Muscle of leg (tissue), 11 donors: ENCODE data around the gene DPF1. TPM values are rescaled to one million over a fixed set of nuclear protein-coding genes. Genes with fewer than 3 reads are reported as not detected.

Source experiments
- DNase-seq: peaks from one replicate; pipeline ENCODE4 v3.0.0; 2013
- H3K27ac ChIP-seq: one replicate; pipeline ENCODE4 v1.5.1; 2013; ENCODE audit warnings: mild to moderate bottlenecking, low read length, control low read depth
- H3K27me3 ChIP-seq: one replicate; pipeline ENCODE4 v1.6.1; 2013; ENCODE audit warnings: low read length; ENCODE audit not compliant: control insufficient read depth, insufficient read depth
- H3K36me3 ChIP-seq: one replicate; pipeline ENCODE4 v1.6.1; 2013; ENCODE audit warnings: low read length; ENCODE audit not compliant: control insufficient read depth, insufficient read depth
- H3K4me1 ChIP-seq: one replicate; pipeline ENCODE4 v1.6.1; 2013; ENCODE audit warnings: low read length; ENCODE audit not compliant: control insufficient read depth, insufficient read depth
- H3K4me3 ChIP-seq: one replicate; pipeline ENCODE4 v1.5.1; 2013; ENCODE audit warnings: low read length, control low read depth
- H3K9me3 ChIP-seq: replicated peaks from 2 replicates; pipeline ENCODE4 v1.6.1; 2013; ENCODE audit warnings: low read depth, low read length; ENCODE audit not compliant: control insufficient read depth
- WGBS: methylation state at CpG from one replicate; pipeline ENCODE4 v1.1.5; 2013; ENCODE audit warnings: missing lambda C conversion rate; ENCODE audit not compliant: insufficient coverage; 5-methylcytosine and 5-hydroxymethylcytosine counted together
- polyA plus RNA-seq, 8 donors: library from polyadenylated mRNA; unstranded; fragments of 120-200 nt; gene quantifications; one replicate each; pipeline versions ENCODE4 v1.2.1 to v1.2.3, GENCODE V29; 2013; ENCODE audit warnings: inconsistent platforms in 1 of 8, low replicate concordance in 1 of 8; ENCODE audit not compliant: insufficient read length in 8 of 8, insufficient read depth in 1 of 8
- total RNA-seq: library from RNA; stranded (reverse); fragments of 120-200 nt; gene quantifications from one replicate; pipeline ENCODE4 v1.2.4, GENCODE V29; 2013

DPF1 gene
- total and polyA plus RNA-seq, 9 donors = 2.0 to 4.9 (median 4.3) TPM

DNA sequence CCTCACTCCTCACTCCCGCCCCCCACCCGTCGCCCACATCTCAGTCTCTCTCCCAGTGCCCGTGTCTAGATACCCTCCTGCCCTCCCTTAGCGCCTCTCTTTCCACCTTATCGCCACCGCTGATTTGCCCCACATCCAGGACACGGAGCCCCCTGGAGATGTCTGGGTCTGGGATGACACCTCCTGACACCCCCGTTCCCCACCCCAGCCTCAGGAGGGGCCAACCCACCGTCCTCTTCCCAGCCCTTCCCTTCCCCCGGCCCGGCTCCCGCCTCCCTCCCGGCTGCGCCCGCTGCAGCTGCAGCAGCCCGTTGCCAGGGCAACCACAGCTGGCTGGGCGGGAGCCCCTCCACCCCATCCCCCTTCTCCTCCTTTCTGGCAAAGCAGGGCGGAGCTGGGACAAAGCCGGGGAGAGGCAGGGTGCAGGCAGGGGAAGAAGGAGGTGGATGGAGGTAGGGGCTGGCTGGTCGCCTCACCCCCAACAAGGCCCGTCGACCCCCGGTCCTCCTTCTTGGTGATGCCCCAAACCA is 13.5 kb downstream of the DPF1 start:
- H3K4me1 ChIP-seq = peaks cover 50% of the 10 kb centered on the region
- no peaks in the 10 kb centered on the region for H3K9me3 ChIP-seq
- H3K4me3 ChIP-seq = peak overlapping the region; percentile 38
- DNase-seq = peak; percentile 97
- H3K36me3 ChIP-seq = peaks cover 8% of the 10 kb centered on the region
- H3K27me3 ChIP-seq = peaks cover 26% of the 10 kb centered on the region
- H3K27ac ChIP-seq = peak overlapping the region; percentile 98
- WGBS = 0% methylated on average over 11 of the region's 24 CpGs

DNA sequence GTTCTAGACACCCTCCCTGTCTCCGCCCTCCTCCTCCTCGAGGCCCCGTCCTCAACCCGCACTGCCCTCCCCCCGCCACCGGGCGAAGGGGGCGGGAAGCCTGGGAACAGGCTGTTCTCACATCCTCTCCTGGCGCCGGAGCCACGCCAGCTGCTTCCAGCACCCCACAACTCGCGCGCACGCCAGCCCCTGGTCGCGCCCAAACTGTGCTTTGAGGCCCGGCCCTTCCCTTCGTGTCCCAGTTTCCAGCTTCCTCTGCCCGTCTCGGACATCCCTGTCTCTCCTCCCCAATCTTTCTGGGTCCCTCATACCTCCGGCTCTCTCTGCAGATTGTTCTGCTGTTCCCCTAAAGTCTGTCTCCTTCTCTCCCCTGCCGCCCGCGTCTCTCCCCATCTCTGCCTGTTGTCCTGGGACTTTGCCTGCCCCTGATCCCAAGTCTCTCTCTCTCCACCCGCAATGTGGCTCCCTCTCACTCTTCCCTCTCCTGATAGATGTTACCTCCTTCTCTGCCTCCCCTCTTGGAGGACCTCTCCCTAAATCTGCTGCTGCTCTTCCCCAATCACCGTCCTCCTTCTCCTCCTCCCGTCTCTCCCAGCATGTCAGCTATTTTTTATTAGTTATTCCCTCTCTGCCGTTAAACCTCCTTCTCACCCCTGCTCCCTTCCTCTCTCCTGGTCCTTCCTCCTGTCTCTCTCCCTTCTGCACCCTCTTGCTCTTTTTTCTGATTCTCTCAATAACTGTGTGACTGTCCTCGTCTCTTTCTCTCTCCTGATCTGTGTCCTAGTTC is 14.2 kb downstream of the DPF1 start:
- H3K4me1 ChIP-seq = peaks cover 50% of the 10 kb centered on the region
- under 1% methylated on average over 30 of the region's 30 CpGs for WGBS
- peak overlapping the region; percentile 38 for H3K4me3 ChIP-seq
- no peaks in the 10 kb centered on the region for H3K9me3 ChIP-seq
- peaks cover 26% of the 10 kb centered on the region for H3K27me3 ChIP-seq
- peaks cover 8% of the 10 kb centered on the region for H3K36me3 ChIP-seq
- peak overlapping the region; percentile 98 for H3K27ac ChIP-seq
- DNase-seq = peak; percentile 98

DNA sequence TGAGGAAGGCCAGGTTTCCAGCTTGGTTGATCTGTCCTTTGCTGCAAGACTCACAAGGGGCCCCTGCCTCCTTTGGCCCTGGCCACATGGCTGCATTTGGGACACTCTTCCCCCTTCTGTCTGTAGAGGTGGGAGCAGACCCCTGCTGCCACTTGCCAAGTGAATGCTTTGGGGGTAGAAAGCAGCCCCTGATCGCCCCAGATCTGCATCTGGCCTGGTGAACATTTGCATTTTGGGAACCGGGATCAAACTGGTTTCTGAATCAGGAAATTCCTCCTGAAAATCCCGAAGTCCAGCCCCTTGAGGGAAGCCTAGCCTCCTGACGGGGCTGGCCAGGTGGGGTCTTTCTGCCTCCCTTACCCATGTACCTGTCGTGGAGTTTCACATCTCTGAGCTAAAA is 14.9 kb downstream of the DPF1 start:
- WGBS = 10% methylated on average over 5 of the region's 5 CpGs
- H3K27me3 ChIP-seq = peaks cover 26% of the 10 kb centered on the region
- H3K9me3 ChIP-seq = no peaks in the 10 kb centered on the region
- H3K36me3 ChIP-seq = peaks cover 9% of the 10 kb centered on the region
- H3K4me1 ChIP-seq = peaks cover 49% of the 10 kb centered on the region
- H3K27ac ChIP-seq = peak overlapping the region; percentile 98
- DNase-seq = no peak
- peak overlapping the region; percentile 38 for H3K4me3 ChIP-seq

DNA sequence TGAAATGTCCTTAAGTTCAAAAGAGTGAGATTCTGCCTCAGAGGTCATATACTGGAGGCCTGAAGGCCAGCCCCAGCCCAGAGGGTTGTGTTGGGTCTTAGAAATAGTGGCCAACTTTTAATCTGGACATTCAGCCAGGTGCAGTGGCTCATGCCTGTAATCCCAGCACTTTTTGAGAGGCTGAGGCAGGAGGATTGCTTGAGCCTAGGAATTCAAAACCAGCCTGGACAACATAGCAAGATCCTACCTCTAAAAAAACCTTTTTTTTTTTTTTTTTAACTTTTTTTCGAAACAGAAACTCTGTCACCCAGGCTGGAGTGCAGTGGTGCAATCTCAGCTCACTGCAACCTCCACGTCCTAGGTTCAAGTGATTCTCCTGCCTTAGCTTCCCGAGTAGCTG is 15.5 kb downstream of the DPF1 start:
- peaks cover 46% of the 10 kb centered on the region for H3K4me1 ChIP-seq
- no peak overlapping the region for H3K4me3 ChIP-seq
- H3K36me3 ChIP-seq = peaks cover 15% of the 10 kb centered on the region
- H3K9me3 ChIP-seq = no peaks in the 10 kb centered on the region
- peak overlapping the region; percentile 98 for H3K27ac ChIP-seq
- DNase-seq = no peak
- WGBS = no CpG with 5 or more reads among the region's 3 CpGs
- H3K27me3 ChIP-seq = peaks cover 26% of the 10 kb centered on the region

DNA sequence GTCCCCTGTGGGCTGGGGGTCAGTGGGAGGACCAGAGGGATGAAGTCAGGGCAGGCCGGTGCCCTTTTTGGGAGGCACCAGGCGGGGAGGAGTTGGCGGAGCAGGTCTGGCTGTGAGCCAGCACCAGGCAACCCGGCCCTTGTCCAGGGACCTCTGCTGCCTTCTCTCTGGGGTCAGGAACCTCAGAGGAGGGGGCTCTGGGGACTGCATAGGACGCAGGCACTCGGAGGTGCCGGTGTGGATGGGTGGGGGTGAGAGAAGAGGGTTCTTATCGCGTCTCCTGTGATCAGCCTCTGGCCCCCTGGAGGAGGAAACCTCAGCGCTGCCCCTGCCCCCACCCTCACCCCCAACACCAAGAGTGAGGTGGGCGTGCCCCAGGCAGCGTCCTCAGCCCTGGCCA is 16.5 kb downstream of the DPF1 start:
- no peaks in the 10 kb centered on the region for H3K9me3 ChIP-seq
- H3K4me1 ChIP-seq = peaks cover 46% of the 10 kb centered on the region
- 57% methylated on average over 6 of the region's 12 CpGs for WGBS
- DNase-seq = no peak
- H3K4me3 ChIP-seq = no peak overlapping the region
- peaks cover 24% of the 10 kb centered on the region for H3K27me3 ChIP-seq
- peaks cover 26% of the 10 kb centered on the region for H3K36me3 ChIP-seq
- no peak overlapping the region for H3K27ac ChIP-seq

DNA sequence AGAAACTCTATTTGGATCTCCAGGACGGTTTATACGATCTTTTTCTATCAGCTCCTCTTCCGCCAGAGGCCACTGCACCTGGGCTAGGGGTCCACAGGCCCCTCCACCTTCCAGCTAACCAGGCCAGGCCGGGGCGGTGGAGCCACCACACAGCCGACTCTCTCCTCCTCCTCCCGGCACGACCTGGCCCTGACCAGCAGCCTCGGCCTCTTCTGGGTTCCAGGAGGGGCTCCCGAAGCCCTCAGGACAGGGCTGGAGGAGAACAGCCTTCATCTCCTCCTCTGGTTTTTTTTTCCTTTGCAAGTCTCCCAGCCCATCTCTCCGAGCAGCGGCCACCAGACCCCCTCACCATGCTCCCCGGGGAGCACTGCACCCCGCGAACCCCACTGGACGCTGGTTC is 17.1 kb downstream of the DPF1 start:
- Histone ChIP-seq H3K9me3 (no peaks in the 10 kb centered on the region), H3K4me1 (peaks cover 45% of the 10 kb centered on the region), H3K27me3 (peaks cover 24% of the 10 kb centered on the region), H3K27ac (no peak overlapping the region), H3K4me3 (no peak overlapping the region), H3K36me3 (peaks cover 28% of the 10 kb centered on the region)
- DNase-seq = no peak
- 55% methylated on average over 13 of the region's 16 CpGs for WGBS

DNA sequence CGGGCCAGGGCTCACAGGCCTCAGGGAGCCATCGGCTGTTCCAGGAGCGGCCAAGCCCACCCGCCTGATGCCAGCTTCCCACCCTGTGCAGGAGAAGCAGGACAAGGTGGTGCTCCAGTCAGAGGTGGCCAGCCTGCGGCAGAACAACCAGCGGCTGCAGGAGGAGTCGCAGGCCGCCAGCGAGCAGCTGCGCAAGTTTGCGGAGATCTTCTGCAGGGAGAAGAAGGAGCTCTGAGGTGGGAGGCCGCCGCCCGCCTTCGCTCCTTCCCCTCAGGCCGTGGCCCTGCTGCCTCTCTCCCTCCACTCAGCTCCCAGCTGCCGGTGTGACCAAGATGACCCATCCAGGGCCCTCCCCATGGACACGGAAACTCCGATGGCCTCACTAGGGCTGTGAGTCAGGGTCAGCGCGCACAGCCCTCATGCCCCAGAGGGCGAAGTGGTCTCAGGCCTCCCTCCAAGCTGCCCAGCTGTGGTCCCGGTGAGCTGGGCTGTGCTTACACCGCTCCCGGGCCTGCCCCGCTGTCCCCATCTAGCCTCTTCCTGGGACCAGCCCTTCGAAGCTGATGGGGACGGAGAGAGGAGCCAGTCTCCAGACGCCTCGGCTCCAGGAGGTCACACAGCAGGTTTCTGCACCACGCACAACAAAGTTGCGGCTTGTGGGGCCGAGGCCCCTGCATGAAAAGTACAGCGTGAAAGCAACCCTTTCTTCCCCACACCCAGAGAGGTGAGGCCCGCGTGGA is 17.8 kb downstream of the DPF1 start:
- Histone ChIP-seq H3K36me3 (peaks cover 36% of the 10 kb centered on the region), H3K4me1 (peaks cover 38% of the 10 kb centered on the region), H3K27ac (no peak overlapping the region), H3K9me3 (no peaks in the 10 kb centered on the region), H3K4me3 (no peak overlapping the region), H3K27me3 (peaks cover 20% of the 10 kb centered on the region)
- no peak for DNase-seq
- 78% methylated on average over 32 of the region's 36 CpGs for WGBS

DNA sequence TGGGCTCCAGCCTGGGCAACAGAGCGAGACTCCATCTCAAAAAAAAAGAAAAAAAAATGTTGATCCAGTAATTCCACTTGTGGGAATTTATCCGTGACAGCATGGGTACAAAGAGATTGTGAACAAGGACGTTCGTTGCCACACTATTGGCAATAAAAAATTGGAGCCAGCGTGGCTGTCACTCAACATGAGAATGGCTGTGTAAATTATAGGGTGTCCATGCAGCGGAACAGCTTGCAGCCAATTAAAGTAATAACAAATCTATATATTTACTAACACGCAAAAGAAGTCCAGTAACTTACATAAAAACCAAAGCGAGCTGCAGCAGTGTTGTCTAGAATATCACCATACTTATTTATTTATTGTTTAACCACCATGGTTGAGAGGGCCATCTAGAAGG is 19.3 kb downstream of the DPF1 start:
- Histone ChIP-seq H3K4me1 (peaks cover 25% of the 10 kb centered on the region), H3K36me3 (peaks cover 39% of the 10 kb centered on the region), H3K27ac (no peak overlapping the region), H3K27me3 (peaks cover 8% of the 10 kb centered on the region), H3K9me3 (no peaks in the 10 kb centered on the region), H3K4me3 (no peak overlapping the region)
- DNase-seq = no peak
- 81% methylated on average over 4 of the region's 8 CpGs for WGBS

DNA sequence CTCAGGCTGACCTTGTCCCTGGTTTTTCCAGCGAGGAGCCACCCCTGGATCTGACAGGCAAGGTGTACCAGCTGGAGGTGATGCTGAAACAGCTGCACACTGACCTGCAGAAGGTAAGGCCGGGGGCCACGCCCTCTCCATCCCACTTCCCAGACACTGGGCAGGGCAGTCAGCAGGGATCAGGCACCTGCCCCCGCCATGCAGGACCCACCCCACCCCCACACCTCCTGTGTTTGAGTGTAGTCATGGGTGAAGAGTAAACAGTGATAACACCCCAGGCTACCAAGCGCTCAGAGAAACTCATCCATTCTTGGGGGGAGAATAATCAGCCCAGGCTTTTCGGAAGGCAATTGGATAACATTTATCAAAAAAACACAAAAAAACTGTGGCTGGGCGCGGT is 19.9 kb downstream of the DPF1 start:
- H3K4me3 ChIP-seq = no peak overlapping the region
- H3K27me3 ChIP-seq = peaks cover 3% of the 10 kb centered on the region
- peaks cover 19% of the 10 kb centered on the region for H3K4me1 ChIP-seq
- peaks cover 41% of the 10 kb centered on the region for H3K36me3 ChIP-seq
- 67% methylated on average over 1 of the region's 8 CpGs for WGBS
- no peak for DNase-seq
- H3K9me3 ChIP-seq = no peaks in the 10 kb centered on the region
- no peak overlapping the region for H3K27ac ChIP-seq

DNA sequence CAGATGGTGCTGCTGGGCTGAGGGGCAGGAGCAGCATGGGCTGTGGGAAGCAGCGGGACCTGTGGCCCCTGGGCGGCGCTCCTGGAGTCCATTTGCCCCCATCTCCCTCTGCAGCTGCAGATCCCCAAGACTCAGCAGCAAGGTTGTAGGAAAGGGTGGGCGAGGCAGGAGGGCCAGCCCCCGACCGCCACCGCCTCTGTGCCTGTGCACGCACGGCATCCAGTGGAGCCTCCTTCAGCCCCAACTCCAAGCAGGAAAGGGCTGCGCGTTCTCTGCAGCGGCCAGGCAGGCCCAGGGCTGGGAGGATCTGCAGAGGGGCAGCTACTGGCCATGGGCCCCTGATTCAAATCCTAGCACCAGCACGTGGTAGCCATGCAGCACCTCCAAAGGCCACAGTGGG is 20.8 kb downstream of the DPF1 start:
- no peaks in the 10 kb centered on the region for H3K27me3 ChIP-seq
- 83% methylated on average over 12 of the region's 13 CpGs for WGBS
- H3K36me3 ChIP-seq = peaks cover 48% of the 10 kb centered on the region

More for the DNA sequence above, 20.8 kb downstream of the DPF1 start:
- no peaks in the 10 kb centered on the region for H3K9me3 ChIP-seq
- H3K4me1 ChIP-seq = peaks cover 10% of the 10 kb centered on the region
- no peak overlapping the region for H3K4me3 ChIP-seq
- no peak overlapping the region for H3K27ac ChIP-seq
- DNase-seq = no peak
